Stomach (tissue), 4 donors: ENCODE measurements around the gene CNIH4.

Experiments used
- CTCF ChIP-seq, 7 experiments: fragments of 450-650 bp in 4 of 7; fragments of 200-600 bp in 3 of 7; sonication (generic) in 3 of 7; IDR thresholded peaks; one replicate each; pipeline ENCODE4 v1.5.1; 2016 to 2019; ENCODE audit warnings: antibody characterized with exemption in 7 of 7, control low read depth in 2 of 7, mild to moderate bottlenecking in 1 of 7
- EP300 ChIP-seq: sonication (generic); formaldehyde crosslinking; IDR thresholded peaks from one replicate; pipeline ENCODE4 v1.6.1; 2017; ENCODE audit warnings: antibody characterized with exemption
- POLR2A ChIP-seq, 4 donors: fragments of 450-650 bp; IDR thresholded peaks; one replicate each; pipeline ENCODE4 v1.6.1; 2016; ENCODE audit warnings: antibody characterized with exemption in 4 of 4, control low read depth in 2 of 4, mild to moderate bottlenecking in 1 of 4, moderate library complexity in 1 of 4

GRCh38 chr1:224312025-224312424 lies 44.7 kb upstream of the CNIH4 start:
- TF ChIP-seq CTCF (IDR thresholded peaks at IDR 0.05) (no peak), POLR2A (IDR thresholded peaks at IDR 0.05) (no peak), EP300 (no peak)
